ENCODE results near the gene PRELID1. TPM values are rescaled to one million over a fixed set of nuclear protein-coding genes. Genes with fewer than 3 reads are reported as not detected.

PRELID1 gene
- total RNA-seq, 1 experiment from 2014 or later = 275 TPM

- no peak overlapping the region for H3K27ac ChIP-seq (ENCODE audit: low read length)
- ATAC-seq = no peak
- H3K4me3 ChIP-seq (ENCODE audit: low read depth in 2 of 2, low read length in 2 of 2) = no peak overlapping the region
- H3K36me3 ChIP-seq (ENCODE audit: control insufficient read depth, insufficient read depth, low read length) = peaks cover 19% of the 10 kb centered on the region
- no TSS peak for BruUV-seq (replicated peaks)
- H3K27me3 ChIP-seq (ENCODE audit: control insufficient read depth, insufficient read depth, low read length) = no peaks in the 10 kb centered on the region
- no peaks in the 10 kb centered on the region for H3K9me3 ChIP-seq (ENCODE audit: control insufficient read depth, insufficient read depth, low read depth, low read length)
- no peak for TF ChIP-seq SIN3A (IDR thresholded peaks at IDR 0.05; ENCODE audit: borderline replicate concordance, insufficient read depth, low read depth, low read length)
- TF ChIP-seq, protein P1, sequence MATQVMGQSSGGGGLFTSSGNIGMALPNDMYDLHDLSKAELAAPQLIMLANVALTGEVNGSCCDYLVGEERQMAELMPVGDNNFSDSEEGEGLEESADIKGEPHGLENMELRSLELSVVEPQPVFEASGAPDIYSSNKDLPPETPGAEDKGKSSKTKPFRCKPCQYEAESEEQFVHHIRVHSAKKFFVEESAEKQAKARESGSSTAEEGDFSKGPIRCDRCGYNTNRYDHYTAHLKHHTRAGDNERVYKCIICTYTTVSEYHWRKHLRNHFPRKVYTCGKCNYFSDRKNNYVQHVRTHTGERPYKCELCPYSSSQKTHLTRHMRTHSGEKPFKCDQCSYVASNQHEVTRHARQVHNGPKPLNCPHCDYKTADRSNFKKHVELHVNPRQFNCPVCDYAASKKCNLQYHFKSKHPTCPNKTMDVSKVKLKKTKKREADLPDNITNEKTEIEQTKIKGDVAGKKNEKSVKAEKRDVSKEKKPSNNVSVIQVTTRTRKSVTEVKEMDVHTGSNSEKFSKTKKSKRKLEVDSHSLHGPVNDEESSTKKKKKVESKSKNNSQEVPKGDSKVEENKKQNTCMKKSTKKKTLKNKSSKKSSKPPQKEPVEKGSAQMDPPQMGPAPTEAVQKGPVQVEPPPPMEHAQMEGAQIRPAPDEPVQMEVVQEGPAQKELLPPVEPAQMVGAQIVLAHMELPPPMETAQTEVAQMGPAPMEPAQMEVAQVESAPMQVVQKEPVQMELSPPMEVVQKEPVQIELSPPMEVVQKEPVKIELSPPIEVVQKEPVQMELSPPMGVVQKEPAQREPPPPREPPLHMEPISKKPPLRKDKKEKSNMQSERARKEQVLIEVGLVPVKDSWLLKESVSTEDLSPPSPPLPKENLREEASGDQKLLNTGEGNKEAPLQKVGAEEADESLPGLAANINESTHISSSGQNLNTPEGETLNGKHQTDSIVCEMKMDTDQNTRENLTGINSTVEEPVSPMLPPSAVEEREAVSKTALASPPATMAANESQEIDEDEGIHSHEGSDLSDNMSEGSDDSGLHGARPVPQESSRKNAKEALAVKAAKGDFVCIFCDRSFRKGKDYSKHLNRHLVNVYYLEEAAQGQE (IDR thresholded peaks at IDR 0.05; ENCODE audit: insufficient read depth in 1 of 2, low read depth in 2 of 2, low read length in 1 of 2) = no peak
- TF ChIP-seq, protein P2, sequence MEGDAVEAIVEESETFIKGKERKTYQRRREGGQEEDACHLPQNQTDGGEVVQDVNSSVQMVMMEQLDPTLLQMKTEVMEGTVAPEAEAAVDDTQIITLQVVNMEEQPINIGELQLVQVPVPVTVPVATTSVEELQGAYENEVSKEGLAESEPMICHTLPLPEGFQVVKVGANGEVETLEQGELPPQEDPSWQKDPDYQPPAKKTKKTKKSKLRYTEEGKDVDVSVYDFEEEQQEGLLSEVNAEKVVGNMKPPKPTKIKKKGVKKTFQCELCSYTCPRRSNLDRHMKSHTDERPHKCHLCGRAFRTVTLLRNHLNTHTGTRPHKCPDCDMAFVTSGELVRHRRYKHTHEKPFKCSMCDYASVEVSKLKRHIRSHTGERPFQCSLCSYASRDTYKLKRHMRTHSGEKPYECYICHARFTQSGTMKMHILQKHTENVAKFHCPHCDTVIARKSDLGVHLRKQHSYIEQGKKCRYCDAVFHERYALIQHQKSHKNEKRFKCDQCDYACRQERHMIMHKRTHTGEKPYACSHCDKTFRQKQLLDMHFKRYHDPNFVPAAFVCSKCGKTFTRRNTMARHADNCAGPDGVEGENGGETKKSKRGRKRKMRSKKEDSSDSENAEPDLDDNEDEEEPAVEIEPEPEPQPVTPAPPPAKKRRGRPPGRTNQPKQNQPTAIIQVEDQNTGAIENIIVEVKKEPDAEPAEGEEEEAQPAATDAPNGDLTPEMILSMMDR (IDR thresholded peaks at IDR 0.05) = no peak
- TF ChIP-seq POLR2AphosphoS5 (IDR thresholded peaks at IDR 0.05; ENCODE audit: low read depth, low read length) = no peak
- no peak for TF ChIP-seq TCF7L2 (IDR thresholded peaks at IDR 0.05; ENCODE audit: low read depth, low read length)
- CTCF ChIA-PET = no interaction called here
- intact Hi-C loops (cut with micrococcal nuclease; ENCODE audit: unreplicated experiment) (no loop called here), in situ Hi-C loops (cut with HindIII; ENCODE audit: low pct_unique_long_range_greater_than_20kb, low sequenced_read_pairs) (no loop called here)
- H3K4me1 ChIP-seq (ENCODE audit: control insufficient read depth, insufficient read depth, low read length) = no peaks in the 10 kb centered on the region
- POLR2A ChIA-PET = no interaction called here
- DNase-seq (ENCODE audit: low read depth, low spot score) = no peak
These were observed 39.4 kb upstream of the PRELID1 start for GRCh38 chr5:177264178-177264577.

DNA sequence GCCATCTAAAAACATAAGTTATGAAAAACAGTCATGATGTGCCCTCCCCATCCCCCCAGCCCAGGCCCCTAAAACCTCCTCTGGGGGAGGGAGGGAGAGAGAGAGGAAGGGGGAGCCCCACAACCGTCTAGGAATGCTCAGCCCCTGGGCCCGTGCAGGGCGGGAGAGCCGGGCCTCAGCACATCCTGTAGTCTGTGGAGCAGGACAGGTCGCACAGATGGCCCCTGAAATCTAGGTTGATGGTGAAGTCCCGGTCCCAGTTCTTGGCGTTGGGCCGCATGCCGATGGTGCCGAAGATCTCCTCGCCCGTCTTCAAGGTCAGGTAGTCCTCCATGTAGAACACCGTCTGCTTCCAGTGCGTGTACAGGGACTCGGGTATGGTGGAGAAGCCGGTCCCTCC, 38.2 kb upstream of the PRELID1 start:
- BruUV-seq (replicated peaks) = no TSS peak
- intact Hi-C loops (cut with micrococcal nuclease; ENCODE audit: unreplicated experiment) (no loop called here), in situ Hi-C loops (cut with HindIII; ENCODE audit: low pct_unique_long_range_greater_than_20kb, low sequenced_read_pairs) (no loop called here)
- H3K9me3 ChIP-seq (ENCODE audit: control insufficient read depth, insufficient read depth, low read depth, low read length) = no peaks in the 10 kb centered on the region
- no peak overlapping the region for H3K27ac ChIP-seq (ENCODE audit: low read length)
- DNase-seq (ENCODE audit: low read depth, low spot score) = no peak
- TF ChIP-seq, protein P2 (IDR thresholded peaks at IDR 0.05) = no peak
- TF ChIP-seq, protein P1 (IDR thresholded peaks at IDR 0.05; ENCODE audit: insufficient read depth in 1 of 2, low read depth in 2 of 2, low read length in 1 of 2) = no peak
- no peak for TF ChIP-seq POLR2AphosphoS5 (IDR thresholded peaks at IDR 0.05; ENCODE audit: low read depth, low read length)
- TF ChIP-seq TCF7L2 (IDR thresholded peaks at IDR 0.05; ENCODE audit: low read depth, low read length) = no peak
- TF ChIP-seq SIN3A (IDR thresholded peaks at IDR 0.05; ENCODE audit: borderline replicate concordance, insufficient read depth, low read depth, low read length) = no peak
- ATAC-seq = no peak
- H3K36me3 ChIP-seq (ENCODE audit: control insufficient read depth, insufficient read depth, low read length) = peaks cover 25% of the 10 kb centered on the region
- no peaks in the 10 kb centered on the region for H3K4me1 ChIP-seq (ENCODE audit: control insufficient read depth, insufficient read depth, low read length)
- POLR2A ChIA-PET = no interaction called here
- CTCF ChIA-PET = no interaction called here
- H3K27me3 ChIP-seq (ENCODE audit: control insufficient read depth, insufficient read depth, low read length) = no peaks in the 10 kb centered on the region
- H3K4me3 ChIP-seq (ENCODE audit: low read depth in 2 of 2, low read length in 2 of 2) = no peak overlapping the region

Data from Panc1 (cell line).